Astrocyte (in vitro differentiated cells and primary cell): ENCODE measurements around the gene TMEM94.

Source experiments
- CTCF ChIP-seq: IDR thresholded peaks from 2 replicates; pipeline ENCODE4 v1.5.1; 2011; ENCODE audit warnings: low read depth, mild to moderate bottlenecking, inconsistent platforms, low read length, moderate library complexity; ENCODE audit not compliant: insufficient read depth
- EZH2 ChIP-seq: IDR thresholded peaks from 2 replicates; pipeline ENCODE4 v1.6.1; 2012; ENCODE audit warnings: mild to moderate bottlenecking, low read length, inconsistent platforms; ENCODE audit not compliant: insufficient read depth

- TF ChIP-seq CTCF (no peak), EZH2 (no peak)
These were observed 33.1 kb downstream of the TMEM94 start for GRCh38 chr17:75489511-75489955.
